Measurements from ENCODE around the gene ECHS1.
"Not testable (repeated sequence)": the region's sequence is repeated elsewhere in the genome, so short reads cannot be mapped to it uniquely, and the experiment has no call there.

Gene ECHS1

DNA sequence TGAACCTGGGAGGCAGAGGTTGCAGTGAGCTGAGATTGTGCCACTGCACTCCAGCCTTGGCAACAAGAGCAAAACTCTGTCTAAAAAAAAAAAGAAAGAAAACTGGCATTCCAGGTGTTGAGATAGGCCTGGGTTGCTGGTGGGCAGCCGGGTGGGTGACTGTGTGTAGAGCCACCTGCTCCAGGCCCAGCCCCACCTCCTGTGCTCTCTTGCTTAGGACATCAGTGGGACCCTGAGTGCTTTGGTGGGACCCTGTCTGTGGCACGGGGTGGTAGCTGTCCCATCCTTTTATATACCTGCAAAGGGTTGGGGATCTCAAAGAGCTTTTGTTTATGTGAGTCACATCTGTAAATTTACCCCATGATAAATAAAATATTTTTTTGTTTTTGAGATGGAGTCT lies 12.1 kb upstream of the ECHS1 start:
- H3K4me3 ChIP-seq (ENCODE audit: low read length): no peak overlapping the region
- H3K9me3 ChIP-seq (replicated peaks; ENCODE audit: low read length): no peaks in the 10 kb centered on the region
- no peaks in the 10 kb centered on the region for H3K27me3 ChIP-seq (ENCODE audit: control insufficient read depth, insufficient read depth, low read length)
- H3K36me3 ChIP-seq (ENCODE audit: insufficient read depth, low read length): no peaks in the 10 kb centered on the region
- H3K9ac ChIP-seq (ENCODE audit: low read depth, low read length): no peak overlapping the region
- H3K4me2 ChIP-seq (ENCODE audit: low read length): no peak overlapping the region
- H3K4me1 ChIP-seq (ENCODE audit: control insufficient read depth, insufficient read depth, low read length): no peaks in the 10 kb centered on the region

DNA sequence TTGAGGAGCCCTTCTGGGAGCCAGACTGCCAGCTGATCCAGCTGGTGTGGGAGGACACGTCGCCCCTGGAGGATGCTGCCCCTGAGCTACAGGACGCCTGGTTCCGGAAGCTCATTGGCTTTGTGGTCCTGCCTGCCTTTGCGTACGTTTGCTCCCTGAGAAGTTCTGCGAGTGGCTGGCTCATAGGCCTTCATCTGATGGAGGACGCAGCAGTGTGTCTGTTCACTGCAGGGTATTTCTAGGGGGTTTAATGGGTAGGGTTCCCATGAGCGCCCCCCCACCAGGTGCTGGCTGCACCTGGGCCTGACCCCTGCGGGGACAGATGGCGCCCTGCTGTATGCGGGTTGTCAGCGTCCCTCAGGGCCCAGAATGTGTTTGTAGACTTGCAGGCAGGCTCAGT lies 10.9 kb upstream of the ECHS1 start:
- H3K9me3 ChIP-seq (replicated peaks; ENCODE audit: low read length): no peaks in the 10 kb centered on the region
- H3K36me3 ChIP-seq (ENCODE audit: insufficient read depth, low read length): no peaks in the 10 kb centered on the region
- H3K27me3 ChIP-seq (ENCODE audit: control insufficient read depth, insufficient read depth, low read length): no peaks in the 10 kb centered on the region
- H3K4me3 ChIP-seq (ENCODE audit: low read length): no peak overlapping the region
- H3K4me1 ChIP-seq (ENCODE audit: control insufficient read depth, insufficient read depth, low read length): peaks cover 4% of the 10 kb centered on the region
- no peak overlapping the region for H3K4me2 ChIP-seq (ENCODE audit: low read length)
- H3K9ac ChIP-seq (ENCODE audit: low read depth, low read length): no peak overlapping the region

DNA sequence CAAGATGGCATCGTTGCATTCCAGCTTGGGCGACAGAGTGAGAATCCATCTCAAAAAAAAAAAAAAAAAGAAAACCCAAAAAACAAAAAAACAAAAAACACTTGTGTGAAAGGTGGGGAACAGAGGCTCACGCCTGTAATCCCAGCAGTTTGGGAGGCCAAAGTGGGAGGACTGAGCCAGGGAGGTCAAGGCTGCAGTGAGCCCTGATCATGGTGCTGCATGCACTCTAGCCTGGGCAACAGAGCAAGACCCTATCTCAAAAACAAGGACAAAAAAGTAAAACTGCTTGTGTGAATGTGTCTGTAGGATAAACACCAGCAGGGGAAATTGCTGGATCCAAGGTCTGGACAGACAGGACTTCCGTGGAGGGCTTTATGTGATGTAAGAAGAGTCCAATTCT lies 10.4 kb upstream of the ECHS1 start:
- no peak overlapping the region for H3K4me2 ChIP-seq (ENCODE audit: low read length)
- no peaks in the 10 kb centered on the region for H3K27me3 ChIP-seq (ENCODE audit: control insufficient read depth, insufficient read depth, low read length)
- peaks cover 4% of the 10 kb centered on the region for H3K4me1 ChIP-seq (ENCODE audit: control insufficient read depth, insufficient read depth, low read length)
- no peaks in the 10 kb centered on the region for H3K36me3 ChIP-seq (ENCODE audit: insufficient read depth, low read length)
- no peak overlapping the region for H3K4me3 ChIP-seq (ENCODE audit: low read length)
- no peaks in the 10 kb centered on the region for H3K9me3 ChIP-seq (replicated peaks; ENCODE audit: low read length)
- H3K9ac ChIP-seq (ENCODE audit: low read depth, low read length): no peak overlapping the region

DNA sequence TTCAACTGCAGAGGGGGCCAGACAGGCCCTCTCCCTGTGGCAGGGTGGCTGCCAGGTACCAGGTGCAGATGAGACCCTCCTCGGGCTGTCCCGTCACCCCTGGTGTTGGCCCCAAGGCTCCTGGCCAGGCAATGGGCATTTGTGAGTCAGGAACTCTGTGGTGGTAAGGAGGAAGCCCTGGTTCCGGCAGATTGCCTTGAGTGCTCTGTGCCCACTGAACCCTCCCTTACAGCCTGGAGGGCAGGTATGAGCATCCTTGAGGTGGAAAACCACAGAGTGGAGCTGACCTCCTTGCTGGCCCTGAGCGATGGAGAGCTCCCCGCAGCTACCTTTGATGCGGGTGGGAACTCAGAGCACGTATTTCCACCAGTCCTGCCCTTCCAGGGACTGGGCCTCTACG lies 7.9 kb upstream of the ECHS1 start:
- no peaks in the 10 kb centered on the region for H3K9me3 ChIP-seq (replicated peaks; ENCODE audit: low read length)
- H3K36me3 ChIP-seq (ENCODE audit: insufficient read depth, low read length): no peaks in the 10 kb centered on the region
- peaks cover 4% of the 10 kb centered on the region for H3K4me1 ChIP-seq (ENCODE audit: control insufficient read depth, insufficient read depth, low read length)
- no peak overlapping the region for H3K9ac ChIP-seq (ENCODE audit: low read depth, low read length)
- H3K27me3 ChIP-seq (ENCODE audit: control insufficient read depth, insufficient read depth, low read length): no peaks in the 10 kb centered on the region
- no peak overlapping the region for H3K4me2 ChIP-seq (ENCODE audit: low read length)
- no peak overlapping the region for H3K4me3 ChIP-seq (ENCODE audit: low read length)

DNA sequence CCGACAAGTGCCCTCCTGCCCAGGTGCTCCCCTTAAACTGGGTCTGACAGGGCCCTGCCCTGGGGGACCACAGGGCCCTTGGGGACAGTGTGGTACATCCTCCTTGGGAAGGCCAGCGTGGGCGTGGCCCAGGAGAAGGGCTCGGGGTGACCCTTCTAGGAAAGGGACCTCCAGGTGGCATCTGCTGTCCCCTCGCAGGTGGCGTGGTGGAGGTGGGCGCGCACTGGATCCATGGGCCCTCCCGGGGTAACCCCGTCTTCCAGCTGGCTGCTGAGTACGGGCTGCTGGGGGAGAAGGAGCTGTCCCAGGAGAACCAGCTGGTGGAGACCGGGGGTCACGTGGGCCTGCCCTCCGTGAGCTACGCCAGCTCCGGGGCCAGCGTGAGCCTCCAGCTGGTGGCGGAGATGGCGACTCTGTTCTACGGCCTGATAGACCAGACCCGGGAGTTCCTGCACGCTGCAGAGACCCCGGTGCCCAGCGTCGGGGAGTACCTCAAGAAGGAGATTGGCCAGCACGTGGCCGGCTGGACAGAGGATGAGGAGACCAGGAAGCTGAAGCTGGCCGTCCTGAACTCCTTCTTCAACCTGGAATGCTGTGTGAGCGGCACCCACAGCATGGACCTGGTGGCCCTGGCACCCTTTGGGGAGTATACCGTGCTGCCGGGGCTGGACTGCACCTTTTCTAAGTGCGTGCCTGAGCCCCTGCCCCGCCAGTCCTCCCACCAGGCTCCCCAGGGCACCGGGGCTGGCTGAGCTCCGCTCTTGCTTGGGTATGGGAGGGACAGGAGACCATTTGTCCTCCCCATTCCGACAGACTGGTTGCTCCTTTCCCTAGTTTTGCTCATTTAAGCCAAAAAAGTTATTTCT lies 6.9 kb upstream of the ECHS1 start:
- H3K4me1 ChIP-seq (ENCODE audit: control insufficient read depth, insufficient read depth, low read length): peaks cover 4% of the 10 kb centered on the region
- H3K27me3 ChIP-seq (ENCODE audit: control insufficient read depth, insufficient read depth, low read length): no peaks in the 10 kb centered on the region
- no peaks in the 10 kb centered on the region for H3K36me3 ChIP-seq (ENCODE audit: insufficient read depth, low read length)
- no peaks in the 10 kb centered on the region for H3K9me3 ChIP-seq (replicated peaks; ENCODE audit: low read length)
- peak overlapping the region; percentile 80 for H3K9ac ChIP-seq (ENCODE audit: low read depth, low read length)
- H3K4me3 ChIP-seq (ENCODE audit: low read length): peak overlapping the region; percentile 77
- H3K4me2 ChIP-seq (ENCODE audit: low read length): peak overlapping the region; percentile 93

DNA sequence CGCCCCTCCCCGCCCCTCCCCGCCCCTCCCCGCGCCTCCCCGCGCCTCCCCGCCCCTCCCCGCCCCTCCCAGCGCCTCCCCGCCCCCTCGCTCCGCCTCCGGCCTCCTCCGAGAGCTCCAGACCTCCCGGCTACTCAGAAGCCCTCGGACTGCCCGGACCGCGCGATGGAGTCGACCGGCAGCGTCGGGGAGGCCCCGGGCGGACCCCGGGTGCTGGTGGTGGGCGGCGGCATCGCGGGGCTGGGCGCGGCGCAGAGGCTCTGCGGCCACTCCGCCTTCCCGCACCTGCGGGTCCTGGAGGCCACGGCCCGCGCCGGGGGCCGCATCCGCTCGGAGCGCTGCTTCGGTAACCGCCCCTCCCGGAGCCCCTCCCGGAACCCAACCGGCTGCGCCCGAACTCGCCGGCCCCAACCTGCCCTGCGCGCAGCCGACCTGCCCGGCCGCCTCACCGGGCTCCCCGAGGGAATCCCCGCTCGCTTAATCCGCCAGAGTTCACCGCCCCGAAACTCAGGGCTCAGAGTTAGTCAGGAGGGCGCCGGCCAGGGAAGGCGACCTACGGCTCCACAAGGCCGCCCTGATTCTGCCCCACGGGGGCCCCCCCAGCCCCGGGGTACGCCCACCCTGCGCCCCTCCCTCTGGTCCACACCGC lies 6.1 kb upstream of the ECHS1 start, which contains the start of gene PAOX:
Gene PAOX, plus strand, starts transcription at position 111 of the 649 bp plus-strand sequence. Its CDS starts 55 bp downstream, at position 166.
- peaks cover 4% of the 10 kb centered on the region for H3K4me1 ChIP-seq (ENCODE audit: control insufficient read depth, insufficient read depth, low read length)
- no peaks in the 10 kb centered on the region for H3K27me3 ChIP-seq (ENCODE audit: control insufficient read depth, insufficient read depth, low read length)
- no peaks in the 10 kb centered on the region for H3K36me3 ChIP-seq (ENCODE audit: insufficient read depth, low read length)
- H3K4me2 ChIP-seq (ENCODE audit: low read length): peak within 1 kb of the TSS; percentile 99
- peak within 1 kb of the TSS; percentile 77 for H3K4me3 ChIP-seq (ENCODE audit: low read length)
- peak within 1 kb of the TSS; percentile 80 for H3K9ac ChIP-seq (ENCODE audit: low read depth, low read length)
- no peaks in the 10 kb centered on the region for H3K9me3 ChIP-seq (replicated peaks; ENCODE audit: low read length)

DNA sequence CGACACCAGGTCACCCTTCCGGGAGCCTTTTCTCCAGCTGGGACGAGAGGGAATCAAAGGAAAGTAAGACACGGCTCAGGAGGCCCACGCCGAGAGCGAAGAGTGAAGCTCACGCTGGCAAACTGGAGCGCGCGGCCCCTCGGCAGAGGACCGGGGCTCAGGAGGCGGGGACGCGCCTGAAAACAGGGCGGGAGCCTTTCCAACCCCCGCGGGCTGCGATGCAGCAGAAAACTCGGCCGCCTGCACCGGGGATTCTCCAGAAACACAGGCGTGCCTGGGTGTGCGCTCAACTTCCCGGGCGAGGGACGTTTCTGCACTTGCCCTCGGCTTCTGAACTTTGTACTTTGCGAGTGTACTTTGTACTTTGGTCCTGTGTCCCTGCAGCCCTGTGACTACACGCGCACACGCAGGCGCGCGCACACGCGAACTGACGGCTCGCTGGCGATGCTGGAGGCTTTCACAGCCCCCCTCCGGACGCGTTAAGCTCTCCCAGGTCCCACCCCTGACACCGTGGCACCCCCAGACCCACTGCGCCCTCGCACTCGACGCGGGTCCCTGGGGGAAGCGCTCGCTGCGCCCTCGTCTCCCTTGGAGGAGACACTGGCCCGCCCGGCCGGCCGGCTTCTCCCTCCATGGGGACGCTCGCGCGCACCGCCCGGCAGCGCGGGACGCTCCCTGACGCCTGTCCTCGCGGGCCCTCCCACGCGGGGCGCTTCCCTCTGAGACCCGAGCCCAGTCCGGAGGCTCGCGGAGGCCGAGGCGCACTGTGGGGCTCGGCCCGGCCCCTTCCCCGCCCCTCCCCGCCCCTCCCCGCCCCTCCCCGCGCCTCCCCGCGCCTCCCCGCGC lies 5.3 kb upstream of the ECHS1 start:
- Histone ChIP-seq H3K27me3 (ENCODE audit: control insufficient read depth, insufficient read depth, low read length) (no peaks in the 10 kb centered on the region), H3K4me3 (ENCODE audit: low read length) (peak overlapping the region; percentile 75), H3K9me3 (replicated peaks; ENCODE audit: low read length) (no peaks in the 10 kb centered on the region), H3K4me2 (ENCODE audit: low read length) (peak overlapping the region; percentile 99), H3K4me1 (ENCODE audit: control insufficient read depth, insufficient read depth, low read length) (peaks cover 9% of the 10 kb centered on the region), H3K36me3 (ENCODE audit: insufficient read depth, low read length) (no peaks in the 10 kb centered on the region), H3K9ac (ENCODE audit: low read depth, low read length) (peak overlapping the region; percentile 60)

DNA sequence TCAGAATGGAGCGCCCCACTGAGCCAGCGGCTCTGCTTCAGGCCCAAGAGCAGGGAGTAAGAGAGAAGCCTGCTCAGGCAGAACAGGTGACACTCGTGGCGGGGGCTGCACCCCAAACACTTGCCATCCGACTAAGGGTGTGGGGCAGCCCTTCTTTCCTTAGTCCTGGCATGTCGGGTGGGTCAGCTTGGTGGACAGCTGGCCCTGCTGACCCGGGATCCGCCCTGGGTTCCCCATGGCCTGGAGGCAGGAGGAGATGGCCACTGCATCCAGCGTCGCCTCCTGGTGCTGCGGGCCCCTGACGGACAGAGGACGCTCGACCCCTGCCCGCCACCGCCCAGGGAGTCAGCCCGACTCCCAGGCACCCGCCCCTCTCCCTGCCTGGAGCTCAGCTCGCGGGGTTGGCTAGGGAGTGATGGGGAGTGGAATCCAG lies 4.7 kb upstream of the ECHS1 start:
- Histone ChIP-seq H3K4me2 (ENCODE audit: low read length) (peak overlapping the region; percentile 99), H3K27me3 (ENCODE audit: control insufficient read depth, insufficient read depth, low read length) (no peaks in the 10 kb centered on the region), H3K4me1 (ENCODE audit: control insufficient read depth, insufficient read depth, low read length) (peaks cover 9% of the 10 kb centered on the region), H3K9me3 (replicated peaks; ENCODE audit: low read length) (no peaks in the 10 kb centered on the region), H3K36me3 (ENCODE audit: insufficient read depth, low read length) (no peaks in the 10 kb centered on the region), H3K4me3 (ENCODE audit: low read length) (peak overlapping the region; percentile 75), H3K9ac (ENCODE audit: low read depth, low read length) (peak overlapping the region; percentile 60)

DNA sequence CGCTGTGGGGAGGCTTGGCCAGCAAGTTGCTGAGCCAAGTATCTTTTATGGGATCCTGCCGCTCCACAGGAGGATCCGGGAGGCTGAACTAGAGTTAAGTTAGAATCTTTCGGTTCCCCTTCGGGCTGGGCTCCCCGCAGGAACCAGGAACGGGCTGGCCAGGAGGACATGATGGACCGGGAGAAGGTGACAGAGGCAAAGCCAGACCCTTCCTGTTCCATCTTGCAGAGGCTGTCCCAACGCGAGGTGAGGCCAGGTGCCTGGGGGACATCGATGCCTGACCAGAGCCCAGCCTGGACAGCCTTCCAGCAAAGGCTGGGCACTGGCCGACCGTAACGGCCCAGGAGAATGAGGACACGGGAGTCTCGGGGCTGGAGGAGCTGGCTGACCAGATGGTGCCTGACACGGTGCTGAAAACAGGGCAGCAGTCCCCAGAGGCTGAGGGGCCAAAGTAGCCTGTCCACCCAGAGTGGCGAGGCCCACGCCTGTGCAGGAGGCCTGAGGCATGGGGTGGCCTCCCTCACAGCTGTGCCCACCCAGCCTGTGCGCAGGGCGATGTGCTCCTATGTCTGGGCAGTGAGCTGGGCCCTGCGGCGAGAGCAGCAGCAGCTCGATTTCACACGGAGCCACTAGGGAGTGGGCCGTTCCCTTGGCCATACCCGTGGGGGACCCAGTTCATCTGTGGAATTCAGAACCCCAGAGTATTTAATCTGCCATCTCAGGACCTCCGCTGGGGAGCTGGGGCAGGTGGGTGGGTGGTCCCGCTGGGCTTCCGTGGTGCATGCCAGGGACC lies 4.1 kb upstream of the ECHS1 start:
- Histone ChIP-seq H3K9ac (ENCODE audit: low read depth, low read length) (peak overlapping the region; percentile 60), H3K4me1 (ENCODE audit: control insufficient read depth, insufficient read depth, low read length) (peaks cover 10% of the 10 kb centered on the region), H3K4me3 (ENCODE audit: low read length) (no peak overlapping the region)

DNA sequence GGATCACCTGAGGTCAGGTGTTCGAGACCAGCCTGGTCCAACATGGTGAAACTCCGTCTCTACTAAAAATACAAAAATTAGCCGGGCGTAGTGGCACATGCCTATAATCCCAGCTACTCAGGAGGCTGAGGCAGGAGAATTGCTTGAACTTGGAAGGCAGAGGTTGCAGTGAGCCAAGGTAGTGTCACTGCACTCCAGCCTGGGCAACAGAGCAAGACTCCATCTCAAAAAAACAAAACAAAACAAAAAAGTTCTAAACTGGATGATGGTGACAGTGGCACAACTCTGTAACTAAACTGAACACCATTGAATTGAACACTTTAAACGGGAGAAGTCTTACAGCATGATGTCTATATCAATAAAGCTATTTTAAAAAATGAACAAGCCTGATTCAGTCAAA lies 3.0 kb upstream of the ECHS1 start:
- not testable (repeated sequence) for H3K4me2 ChIP-seq (ENCODE audit: low read length); H3K9me3 ChIP-seq (replicated peaks; ENCODE audit: low read length); H3K9ac ChIP-seq (ENCODE audit: low read depth, low read length); H3K36me3 ChIP-seq (ENCODE audit: insufficient read depth, low read length); H3K4me3 ChIP-seq (ENCODE audit: low read length); H3K27me3 ChIP-seq (ENCODE audit: control insufficient read depth, insufficient read depth, low read length)
- H3K4me1 ChIP-seq (ENCODE audit: control insufficient read depth, insufficient read depth, low read length): peaks cover 12% of the 10 kb centered on the region

More for the DNA sequence above, 4.1 kb upstream of the ECHS1 start:
- Histone ChIP-seq H3K36me3 (ENCODE audit: insufficient read depth, low read length) (no peaks in the 10 kb centered on the region), H3K9me3 (replicated peaks; ENCODE audit: low read length) (no peaks in the 10 kb centered on the region), H3K27me3 (ENCODE audit: control insufficient read depth, insufficient read depth, low read length) (no peaks in the 10 kb centered on the region), H3K4me2 (ENCODE audit: low read length) (no peak overlapping the region)

Measured in skeletal muscle satellite cell (primary cell).